ENCODE results near the gene FBN1.

FBN1 gene

GRCh38 chr15:48467801-48468200, 177.7 kb downstream of the FBN1 start:
- Mint-ChIP-seq H3K27ac (peak overlapping the region; percentile 44), H3K4me3 (no peak overlapping the region), H3K27me3 (ENCODE audit: low read depth, poor library complexity) (no peaks in the 10 kb centered on the region), H3K4me1 (no peaks in the 10 kb centered on the region), H3K9me3 (no peaks in the 10 kb centered on the region), H3K36me3 (ENCODE audit: low read depth) (peaks cover 46% of the 10 kb centered on the region)
- no peak for DNase-seq
- no peak for TF ChIP-seq CTCF (IDR thresholded peaks at IDR 0.05)

- TF ChIP-seq CTCF (IDR thresholded peaks at IDR 0.05): no peak
- H3K4me3 Mint-ChIP-seq: no peak overlapping the region
- DNase-seq: no peak
- peaks cover 37% of the 10 kb centered on the region for H3K36me3 Mint-ChIP-seq (ENCODE audit: low read depth)
- H3K4me1 Mint-ChIP-seq: no peaks in the 10 kb centered on the region
- no peak overlapping the region for H3K27ac Mint-ChIP-seq
- no peaks in the 10 kb centered on the region for H3K27me3 Mint-ChIP-seq (ENCODE audit: low read depth, poor library complexity)
- H3K9me3 Mint-ChIP-seq: no peaks in the 10 kb centered on the region
Observed at GRCh38 chr15:48466820-48467219, 178.7 kb downstream of the FBN1 start.

GRCh38 chr15:48466079-48466478, 179.4 kb downstream of the FBN1 start:
- no peaks in the 10 kb centered on the region for H3K27me3 Mint-ChIP-seq (ENCODE audit: low read depth, poor library complexity)
- no peak for DNase-seq
- no peak overlapping the region for H3K4me3 Mint-ChIP-seq
- H3K4me1 Mint-ChIP-seq: no peaks in the 10 kb centered on the region
- H3K9me3 Mint-ChIP-seq: no peaks in the 10 kb centered on the region
- no peak for TF ChIP-seq CTCF (IDR thresholded peaks at IDR 0.05)
- peaks cover 31% of the 10 kb centered on the region for H3K36me3 Mint-ChIP-seq (ENCODE audit: low read depth)
- no peak overlapping the region for H3K27ac Mint-ChIP-seq

GRCh38 chr15:48465410-48465809, 180.1 kb downstream of the FBN1 start:
- H3K4me3 Mint-ChIP-seq: no peak overlapping the region
- DNase-seq: no peak
- no peaks in the 10 kb centered on the region for H3K4me1 Mint-ChIP-seq
- no peak overlapping the region for H3K27ac Mint-ChIP-seq
- peaks cover 25% of the 10 kb centered on the region for H3K36me3 Mint-ChIP-seq (ENCODE audit: low read depth)
- no peaks in the 10 kb centered on the region for H3K27me3 Mint-ChIP-seq (ENCODE audit: low read depth, poor library complexity)
- no peak for TF ChIP-seq CTCF (IDR thresholded peaks at IDR 0.05)
- H3K9me3 Mint-ChIP-seq: no peaks in the 10 kb centered on the region

- Mint-ChIP-seq H3K27ac (no peak overlapping the region), H3K27me3 (ENCODE audit: low read depth, poor library complexity) (no peaks in the 10 kb centered on the region), H3K4me1 (no peaks in the 10 kb centered on the region), H3K9me3 (no peaks in the 10 kb centered on the region), H3K36me3 (ENCODE audit: low read depth) (peaks cover 13% of the 10 kb centered on the region), H3K4me3 (no peak overlapping the region)
- no peak for TF ChIP-seq CTCF (IDR thresholded peaks at IDR 0.05)
- DNase-seq: no peak
Observed at GRCh38 chr15:48463366-48463880, 182.1 kb downstream of the FBN1 start.

GRCh38 chr15:48462688-48463087, 182.8 kb downstream of the FBN1 start:
- no peaks in the 10 kb centered on the region for H3K27me3 Mint-ChIP-seq (ENCODE audit: low read depth, poor library complexity)
- no peak for TF ChIP-seq CTCF (IDR thresholded peaks at IDR 0.05)
- no peak overlapping the region for H3K27ac Mint-ChIP-seq
- no peak overlapping the region for H3K4me3 Mint-ChIP-seq
- no peaks in the 10 kb centered on the region for H3K9me3 Mint-ChIP-seq
- no peak for DNase-seq
- H3K4me1 Mint-ChIP-seq: no peaks in the 10 kb centered on the region
- peaks cover 6% of the 10 kb centered on the region for H3K36me3 Mint-ChIP-seq (ENCODE audit: low read depth)
